ENCODE measurements around the gene BMP4. TPM values are rescaled to one million over a fixed set of nuclear protein-coding genes. Genes with fewer than 3 reads are reported as not detected.

Gene BMP4
- total RNA-seq, 4 donors from 2014 or later = 1.5 to 24.8 (median 6.9) TPM

- intact Hi-C loops (cut with DNase I) = no loop called here
Observed at GRCh38 chr14:53983112-53983511, 26.5 kb upstream of the BMP4 start.

GRCh38 chr14:53982546-53982945, 25.9 kb upstream of the BMP4 start:
- intact Hi-C loops (cut with DNase I) = no loop called here
- Histone ChIP-seq H3K4me1 (peaks cover 0 to 10% (median 0%) of the 10 kb centered on the region in 3 donors), H3K9me3 (peaks cover 0 to 21% (median 13%) of the 10 kb centered on the region in 3 donors), H3K36me3 (no peaks in the 10 kb centered on the region), H3K4me3 (no peak overlapping the region), H3K27ac (no peak overlapping the region), H3K27me3 (no peaks in the 10 kb centered on the region)
- TF ChIP-seq CTCF (IDR thresholded peaks at IDR 0.05) (no peak), POLR2A (IDR thresholded peaks at IDR 0.05) (no peak)
- 79 to 95% methylated on average over 2 of the region's 2 CpGs for WGBS, 2 donors
- no peak for DNase-seq

More at GRCh38 chr14:53983112-53983511, 26.5 kb upstream of the BMP4 start:
- TF ChIP-seq CTCF (IDR thresholded peaks at IDR 0.05) (no peak), POLR2A (IDR thresholded peaks at IDR 0.05) (no peak)
- DNase-seq = no peak
- no peaks in the 10 kb centered on the region for H3K27me3 ChIP-seq
- H3K9me3 ChIP-seq = peaks cover 0 to 21% (median 13%) of the 10 kb centered on the region in 3 donors
- no peaks in the 10 kb centered on the region for H3K36me3 ChIP-seq
- peaks cover 0 to 10% (median 0%) of the 10 kb centered on the region in 3 donors for H3K4me1 ChIP-seq
- H3K27ac ChIP-seq = no peak overlapping the region
- no peak overlapping the region for H3K4me3 ChIP-seq

- Histone ChIP-seq H3K36me3 (no peaks in the 10 kb centered on the region), H3K9me3 (peaks cover 0 to 8% (median 7%) of the 10 kb centered on the region in 3 donors), H3K27ac (no peak overlapping the region), H3K4me1 (peaks cover 0 to 10% (median 0%) of the 10 kb centered on the region in 3 donors), H3K27me3 (no peaks in the 10 kb centered on the region), H3K4me3 (no peak overlapping the region)
- intact Hi-C loops (cut with DNase I) = no loop called here
- DNase-seq = no peak
- 67 to 69% methylated on average over 7 of the region's 7 CpGs for WGBS, 2 donors
- TF ChIP-seq POLR2A (IDR thresholded peaks at IDR 0.05) (no peak), CTCF (IDR thresholded peaks at IDR 0.05) (no peak)
Observed at GRCh38 chr14:53979747-53980642, 23.4 kb upstream of the BMP4 start.

- no peaks in the 10 kb centered on the region for H3K27me3 ChIP-seq
- H3K4me1 ChIP-seq = peaks cover 0 to 10% (median 0%) of the 10 kb centered on the region in 3 donors
- no peak for TF ChIP-seq POLR2A (IDR thresholded peaks at IDR 0.05)
- no peak for TF ChIP-seq CTCF (IDR thresholded peaks at IDR 0.05)
- H3K9me3 ChIP-seq = peaks cover 0 to under 1% (median 0%) of the 10 kb centered on the region in 3 donors
- intact Hi-C loops (cut with DNase I) = no loop called here
- no peak overlapping the region for H3K4me3 ChIP-seq
- DNase-seq = no peak
- no peaks in the 10 kb centered on the region for H3K36me3 ChIP-seq
- H3K27ac ChIP-seq = no peak overlapping the region
- 40 to 56% methylated on average over 4 of the region's 4 CpGs for WGBS, 2 donors
Observed at GRCh38 chr14:53979113-53979681, 22.6 kb upstream of the BMP4 start.

GRCh38 chr14:53978194-53978593, 21.6 kb upstream of the BMP4 start:
- DNase-seq = no peak
- WGBS, 2 donors = 64 to 71% methylated on average over 3 of the region's 3 CpGs
- H3K4me3 ChIP-seq = no peak overlapping the region
- H3K36me3 ChIP-seq = no peaks in the 10 kb centered on the region
- intact Hi-C loops (cut with DNase I) = no loop called here
- no peak for TF ChIP-seq POLR2A (IDR thresholded peaks at IDR 0.05)
- no peak for TF ChIP-seq CTCF (IDR thresholded peaks at IDR 0.05)
- peaks cover 0 to 10% (median 0%) of the 10 kb centered on the region in 3 donors for H3K4me1 ChIP-seq
- H3K27me3 ChIP-seq = no peaks in the 10 kb centered on the region
- H3K9me3 ChIP-seq = no peaks in the 10 kb centered on the region
- H3K27ac ChIP-seq = no peak overlapping the region

Data from esophagus squamous epithelium (tissue), 5 donors.